Tibial nerve (tissue), 4 donors: ENCODE results near the gene ITIH5.

ENCODE experiments used
- CTCF ChIP-seq, 5 experiments: fragments of 200-600 bp in 3 of 5; fragments of 450-650 bp in 2 of 5; sonication (generic) in 3 of 5; IDR thresholded peaks; one replicate each; pipeline ENCODE4 v1.5.1; 2016 to 2019; ENCODE audit warnings: antibody characterized with exemption in 5 of 5, mild to moderate bottlenecking in 3 of 5, moderate library complexity in 2 of 5
- EP300 ChIP-seq, 2 donors: sonication (generic); formaldehyde crosslinking; IDR thresholded peaks; one replicate each; pipeline ENCODE4 v1.6.1; 2017; ENCODE audit warnings: antibody characterized with exemption in 2 of 2, mild to moderate bottlenecking in 1 of 2
- POLR2A ChIP-seq, 2 donors: fragments of 450-650 bp; IDR thresholded peaks; one replicate each; pipeline ENCODE4 v1.6.1; 2017; ENCODE audit warnings: antibody characterized with exemption in 2 of 2, mild to moderate bottlenecking in 2 of 2, moderate library complexity in 2 of 2

- no peak for TF ChIP-seq CTCF (IDR thresholded peaks at IDR 0.05)
- TF ChIP-seq EP300 (IDR thresholded peaks at IDR 0.05): no peak
- TF ChIP-seq POLR2A (IDR thresholded peaks at IDR 0.05): no peak
Measured at GRCh38 chr10:7618461-7618860, 48.3 kb downstream of the ITIH5 start.
